K562 (cell line): Measurements from ENCODE around the gene LRRC4B. TPM values are rescaled to one million over a fixed set of nuclear protein-coding genes. Genes with fewer than 3 reads are reported as not detected.

Source experiments
- CBX1 ChIP-seq: sonication (generic); IDR thresholded peaks from 2 replicates; pipeline ENCODE4 v1.6.1; 2016; ENCODE audit warnings: antibody characterized with exemption, low read depth, mild to moderate bottlenecking
- CREM ChIP-seq: IDR thresholded peaks from 2 replicates; pipeline ENCODE4 v1.6.1; 2014; ENCODE audit warnings: antibody characterized with exemption, low read depth
- CTBP1 ChIP-seq: fragments of 450-650 bp; IDR thresholded peaks from 2 replicates; pipeline ENCODE4 v1.6.1; 2016; ENCODE audit warnings: borderline replicate concordance
- DMBX1 ChIP-seq: fragments of 250-450 bp; sonication (Bioruptor Pico); IDR thresholded peaks from 2 replicates; pipeline ENCODE4 v1.8.0; 2022; ENCODE audit warnings: inconsistent platforms, mild to moderate bottlenecking, moderate library complexity, borderline replicate concordance
- FOXK2 ChIP-seq, 2 experiments: fragments of 450-650 bp; IDR thresholded peaks in 1 of 2; conservative IDR thresholded peaks in 1 of 2; 2 replicates each; pipeline ENCODE4 v1.6.1; 2016; ENCODE audit warnings: low read depth in 2 of 2, mild to moderate bottlenecking in 1 of 2
- HNRNPUL1 ChIP-seq: fragments of 200-400 bp; formaldehyde crosslinking; IDR thresholded peaks from 2 replicates; pipeline ENCODE4 v1.6.1; 2017; ENCODE audit warnings: low read length
- KDM4B ChIP-seq, 2 experiments: fragments of 450-650 bp in 1 of 2; sonication (generic) in 1 of 2; IDR thresholded peaks; 2 replicates each; pipeline ENCODE4 v1.6.1; 2016 to 2017; ENCODE audit warnings: borderline replicate concordance in 2 of 2, antibody characterized with exemption in 1 of 2, low read depth in 1 of 2, mild to moderate bottlenecking in 1 of 2
- NFE2L1 ChIP-seq: fragments of 450-650 bp; IDR thresholded peaks from 2 replicates; pipeline ENCODE4 v1.6.1; 2016; ENCODE audit warnings: missing genetic modification characterization, low read depth, mild to moderate bottlenecking, missing compliant biosample characterization, moderate library complexity, borderline replicate concordance
- NFIX ChIP-seq: fragments of 250-450 bp; sonication (Bioruptor Pico); IDR thresholded peaks from 2 replicates; pipeline ENCODE4 v1.4.0; 2020; ENCODE audit warnings: low read depth, mild to moderate bottlenecking, moderate library complexity
- POLR2AphosphoS5 ChIP-seq: IDR thresholded peaks from 2 replicates; pipeline ENCODE4 v1.6.1; 2011; ENCODE audit warnings: mild to moderate bottlenecking, low read depth, low read length, moderate library complexity; ENCODE audit not compliant: control insufficient read depth, insufficient read depth
- POLR2G ChIP-seq: fragments of 200-400 bp; formaldehyde crosslinking; IDR thresholded peaks from 2 replicates; pipeline ENCODE4 v1.6.1; 2017; ENCODE audit warnings: low read depth, mild to moderate bottlenecking, antibody characterized with exemption, low read length, moderate library complexity
- POLR3A ChIP-seq: IDR thresholded peaks from 2 replicates; pipeline ENCODE4 v1.6.1; 2011; ENCODE audit warnings: borderline replicate concordance, mild to moderate bottlenecking, moderate library complexity; ENCODE audit not compliant: insufficient read length, insufficient read depth; ENCODE audit errors: extremely low read depth
- SREBF2 ChIP-seq: sonication (generic); formaldehyde crosslinking; IDR thresholded peaks from 2 replicates; pipeline ENCODE4 v1.4.0; 2020; ENCODE audit warnings: mild to moderate bottlenecking, missing genetic modification reagents
- TAL1 ChIP-seq: fragments of 450-650 bp; IDR thresholded peaks from 2 replicates; pipeline ENCODE4 v1.6.1; 2016; ENCODE audit warnings: mild to moderate bottlenecking
- ZBTB9 ChIP-seq: fragments of 450-650 bp; formaldehyde crosslinking; IDR thresholded peaks from 2 replicates; pipeline ENCODE4 v1.4.0; 2020; ENCODE audit warnings: mild to moderate bottlenecking, moderate library complexity
- ZNF143 ChIP-seq: sonication (generic); formaldehyde crosslinking; IDR thresholded peaks from 2 replicates; pipeline ENCODE4 v1.9.0; 2022; ENCODE audit warnings: mild to moderate bottlenecking, missing genetic modification reagents
- ZNF165 ChIP-seq: fragments of 250-450 bp; sonication (Bioruptor Pico); IDR thresholded peaks from 2 replicates; pipeline ENCODE4 v1.4.0; 2020; ENCODE audit warnings: borderline replicate concordance
- ZNF175 ChIP-seq: fragments of 200-800 bp; sonication (Bioruptor generic); IDR thresholded peaks from 2 replicates; pipeline ENCODE4 v1.6.1; 2016; ENCODE audit warnings: low read depth, mild to moderate bottlenecking, missing genetic modification characterization, missing compliant biosample characterization
- ZNF407 ChIP-seq: fragments of 450-650 bp; IDR thresholded peaks from 2 replicates; pipeline ENCODE4 v1.6.1; 2016; ENCODE audit warnings: low read depth
- ZSCAN32 ChIP-seq: fragments of 450-650 bp; formaldehyde crosslinking; IDR thresholded peaks from 2 replicates; pipeline ENCODE4 v1.4.0; 2020; ENCODE audit warnings: mild to moderate bottlenecking, moderate library complexity
- polyA plus RNA-seq, 8 experiments: library from polyadenylated mRNA; depleted of rRNA in 4 of 8; stranded (reverse) in 5 of 8; unstranded in 3 of 8; fragments of >200 nt; fragmentation: Nextera tagmentation in 2 of 8; fragmentation: Illumina TruSeq in 1 of 8; extraction: Ambion mirVana in 2 of 8; extraction: Trizol in 1 of 8; gene quantifications; 2 replicates each; pipeline versions ENCODE4 v1.2.1 to v1.2.3, GENCODE V29; 2011 to 2014; ENCODE audit warnings: inconsistent platforms in 1 of 8, missing spikeins in 1 of 8
- total RNA-seq, 7 experiments: library from RNA; depleted of rRNA in 6 of 7; stranded (reverse); fragments of >200 nt in 6 of 7; fragmentation: Illumina TruSeq in 2 of 7; extraction: Trizol in 2 of 7; gene quantifications; 2 replicates each; pipeline versions ENCODE4 v1.2.1 to v1.2.3, GENCODE V29; 2011 to 2021; ENCODE audit warnings: low replicate concordance in 1 of 7

Gene LRRC4B
- total and polyA plus RNA-seq, 9 of the 15 experiments (the other 6 are each of a cell fraction or from before 2014, with no cell fraction given): 0.18 to 9.6 (median 2.9) TPM; not detected in 2

- TF ChIP-seq ZNF407: no peak
- no peak for TF ChIP-seq NFIX (CRISPR knock-in tag)
- no peak for TF ChIP-seq POLR3A
- no peak for TF ChIP-seq DMBX1 (CRISPR knock-in tag)
- no peak for TF ChIP-seq TAL1
- no peak for TF ChIP-seq FOXK2 (conservative IDR thresholded peaks at IDR 0.05 in 1 of 2, IDR thresholded peaks at IDR 0.05 in 1 of 2; ENCODE audit: low read depth in 2 of 2)
- TF ChIP-seq ZNF175: no peak
- peak; percentile 18; the same call in 1 of the 2 replicates for TF ChIP-seq CTBP1
- no peak for TF ChIP-seq KDM4B (IDR thresholded peaks at IDR 0.05; ENCODE audit: borderline replicate concordance in 2 of 2, low read depth in 1 of 2)
- no peak for TF ChIP-seq ZBTB9 (CRISPR knock-in tag)
- TF ChIP-seq POLR2AphosphoS5: no peak
- TF ChIP-seq ZNF165: no peak
- no peak for TF ChIP-seq ZSCAN32
- peak; percentile 59 for TF ChIP-seq POLR2G
- no peak for TF ChIP-seq HNRNPUL1
- TF ChIP-seq ZNF143 (CRISPR knock-in tag): no peak
- TF ChIP-seq CBX1: no peak
- TF ChIP-seq NFE2L1: no peak
- TF ChIP-seq SREBF2 (CRISPR knock-in tag): no peak
- no peak for TF ChIP-seq CREM
Measured at GRCh38 chr19:50513746-50514345, 54.4 kb downstream of the LRRC4B start, which contains the start of gene ASPDH (continued).
